Measurements from ENCODE around the gene EEF2KMT. TPM values are rescaled to one million over a fixed set of nuclear protein-coding genes. Genes with fewer than 3 reads are reported as not detected.

Gene EEF2KMT
- total and polyA plus RNA-seq, 2 of the 8 experiments (the other 6 are each of a cell fraction or from before 2014, with no cell fraction given), result 35.8 to 37.0 TPM

DNA sequence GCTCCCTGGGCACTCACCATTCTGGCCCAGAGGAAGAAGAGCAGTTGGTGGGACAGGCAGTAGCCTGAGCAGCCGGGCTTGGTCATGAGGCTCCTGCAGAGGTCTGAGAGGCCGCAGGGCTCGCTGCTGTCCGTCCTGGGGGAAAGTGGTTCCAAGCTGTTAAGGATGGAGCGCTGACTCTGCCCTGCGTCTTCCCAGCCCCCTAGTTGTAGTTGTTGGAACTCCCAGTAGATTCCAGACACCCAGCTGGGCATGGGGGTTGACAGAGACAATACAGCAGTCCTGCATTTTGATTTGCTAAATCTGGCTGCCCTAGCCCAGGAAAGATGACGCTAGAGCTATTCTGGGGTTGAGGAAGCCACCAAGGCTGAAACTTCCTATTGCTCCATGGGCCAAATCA is 39.1 kb downstream of the EEF2KMT start (continued):
- TF ChIP-seq, protein P1, sequence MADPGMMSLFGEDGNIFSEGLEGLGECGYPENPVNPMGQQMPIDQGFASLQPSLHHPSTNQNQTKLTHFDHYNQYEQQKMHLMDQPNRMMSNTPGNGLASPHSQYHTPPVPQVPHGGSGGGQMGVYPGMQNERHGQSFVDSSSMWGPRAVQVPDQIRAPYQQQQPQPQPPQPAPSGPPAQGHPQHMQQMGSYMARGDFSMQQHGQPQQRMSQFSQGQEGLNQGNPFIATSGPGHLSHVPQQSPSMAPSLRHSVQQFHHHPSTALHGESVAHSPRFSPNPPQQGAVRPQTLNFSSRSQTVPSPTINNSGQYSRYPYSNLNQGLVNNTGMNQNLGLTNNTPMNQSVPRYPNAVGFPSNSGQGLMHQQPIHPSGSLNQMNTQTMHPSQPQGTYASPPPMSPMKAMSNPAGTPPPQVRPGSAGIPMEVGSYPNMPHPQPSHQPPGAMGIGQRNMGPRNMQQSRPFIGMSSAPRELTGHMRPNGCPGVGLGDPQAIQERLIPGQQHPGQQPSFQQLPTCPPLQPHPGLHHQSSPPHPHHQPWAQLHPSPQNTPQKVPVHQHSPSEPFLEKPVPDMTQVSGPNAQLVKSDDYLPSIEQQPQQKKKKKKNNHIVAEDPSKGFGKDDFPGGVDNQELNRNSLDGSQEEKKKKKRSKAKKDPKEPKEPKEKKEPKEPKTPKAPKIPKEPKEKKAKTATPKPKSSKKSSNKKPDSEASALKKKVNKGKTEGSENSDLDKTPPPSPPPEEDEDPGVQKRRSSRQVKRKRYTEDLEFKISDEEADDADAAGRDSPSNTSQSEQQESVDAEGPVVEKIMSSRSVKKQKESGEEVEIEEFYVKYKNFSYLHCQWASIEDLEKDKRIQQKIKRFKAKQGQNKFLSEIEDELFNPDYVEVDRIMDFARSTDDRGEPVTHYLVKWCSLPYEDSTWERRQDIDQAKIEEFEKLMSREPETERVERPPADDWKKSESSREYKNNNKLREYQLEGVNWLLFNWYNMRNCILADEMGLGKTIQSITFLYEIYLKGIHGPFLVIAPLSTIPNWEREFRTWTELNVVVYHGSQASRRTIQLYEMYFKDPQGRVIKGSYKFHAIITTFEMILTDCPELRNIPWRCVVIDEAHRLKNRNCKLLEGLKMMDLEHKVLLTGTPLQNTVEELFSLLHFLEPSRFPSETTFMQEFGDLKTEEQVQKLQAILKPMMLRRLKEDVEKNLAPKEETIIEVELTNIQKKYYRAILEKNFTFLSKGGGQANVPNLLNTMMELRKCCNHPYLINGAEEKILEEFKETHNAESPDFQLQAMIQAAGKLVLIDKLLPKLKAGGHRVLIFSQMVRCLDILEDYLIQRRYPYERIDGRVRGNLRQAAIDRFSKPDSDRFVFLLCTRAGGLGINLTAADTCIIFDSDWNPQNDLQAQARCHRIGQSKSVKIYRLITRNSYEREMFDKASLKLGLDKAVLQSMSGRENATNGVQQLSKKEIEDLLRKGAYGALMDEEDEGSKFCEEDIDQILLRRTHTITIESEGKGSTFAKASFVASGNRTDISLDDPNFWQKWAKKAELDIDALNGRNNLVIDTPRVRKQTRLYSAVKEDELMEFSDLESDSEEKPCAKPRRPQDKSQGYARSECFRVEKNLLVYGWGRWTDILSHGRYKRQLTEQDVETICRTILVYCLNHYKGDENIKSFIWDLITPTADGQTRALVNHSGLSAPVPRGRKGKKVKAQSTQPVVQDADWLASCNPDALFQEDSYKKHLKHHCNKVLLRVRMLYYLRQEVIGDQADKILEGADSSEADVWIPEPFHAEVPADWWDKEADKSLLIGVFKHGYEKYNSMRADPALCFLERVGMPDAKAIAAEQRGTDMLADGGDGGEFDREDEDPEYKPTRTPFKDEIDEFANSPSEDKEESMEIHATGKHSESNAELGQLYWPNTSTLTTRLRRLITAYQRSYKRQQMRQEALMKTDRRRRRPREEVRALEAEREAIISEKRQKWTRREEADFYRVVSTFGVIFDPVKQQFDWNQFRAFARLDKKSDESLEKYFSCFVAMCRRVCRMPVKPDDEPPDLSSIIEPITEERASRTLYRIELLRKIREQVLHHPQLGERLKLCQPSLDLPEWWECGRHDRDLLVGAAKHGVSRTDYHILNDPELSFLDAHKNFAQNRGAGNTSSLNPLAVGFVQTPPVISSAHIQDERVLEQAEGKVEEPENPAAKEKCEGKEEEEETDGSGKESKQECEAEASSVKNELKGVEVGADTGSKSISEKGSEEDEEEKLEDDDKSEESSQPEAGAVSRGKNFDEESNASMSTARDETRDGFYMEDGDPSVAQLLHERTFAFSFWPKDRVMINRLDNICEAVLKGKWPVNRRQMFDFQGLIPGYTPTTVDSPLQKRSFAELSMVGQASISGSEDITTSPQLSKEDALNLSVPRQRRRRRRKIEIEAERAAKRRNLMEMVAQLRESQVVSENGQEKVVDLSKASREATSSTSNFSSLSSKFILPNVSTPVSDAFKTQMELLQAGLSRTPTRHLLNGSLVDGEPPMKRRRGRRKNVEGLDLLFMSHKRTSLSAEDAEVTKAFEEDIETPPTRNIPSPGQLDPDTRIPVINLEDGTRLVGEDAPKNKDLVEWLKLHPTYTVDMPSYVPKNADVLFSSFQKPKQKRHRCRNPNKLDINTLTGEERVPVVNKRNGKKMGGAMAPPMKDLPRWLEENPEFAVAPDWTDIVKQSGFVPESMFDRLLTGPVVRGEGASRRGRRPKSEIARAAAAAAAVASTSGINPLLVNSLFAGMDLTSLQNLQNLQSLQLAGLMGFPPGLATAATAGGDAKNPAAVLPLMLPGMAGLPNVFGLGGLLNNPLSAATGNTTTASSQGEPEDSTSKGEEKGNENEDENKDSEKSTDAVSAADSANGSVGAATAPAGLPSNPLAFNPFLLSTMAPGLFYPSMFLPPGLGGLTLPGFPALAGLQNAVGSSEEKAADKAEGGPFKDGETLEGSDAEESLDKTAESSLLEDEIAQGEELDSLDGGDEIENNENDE (IDR thresholded peaks at IDR 0.05; ENCODE audit: insufficient replicate concordance, low read length), result no peak
- no peak for TF ChIP-seq RXRA (IDR thresholded peaks at IDR 0.05; ENCODE audit: insufficient read depth, low read depth, low read length)

Measured in H1 (cell line).